ENCODE data around the gene GFY.

- no peak for TF ChIP-seq EP300 (IDR thresholded peaks at IDR 0.05; ENCODE audit: low read depth)
- no peak for TF ChIP-seq POLR2A (IDR thresholded peaks at IDR 0.05)
Observed at GRCh38 chr19:49415810-49416200, 9.4 kb upstream of the GFY start.
